ENCODE data around the gene MRGPRF.
A peak's percentile ranks its signal among the peaks of the same experiment; 100 is the strongest.
"Not testable (repeated sequence)": the region's sequence is repeated elsewhere in the genome, so short reads cannot be mapped to it uniquely, and the experiment has no call there.

MRGPRF gene

DNA sequence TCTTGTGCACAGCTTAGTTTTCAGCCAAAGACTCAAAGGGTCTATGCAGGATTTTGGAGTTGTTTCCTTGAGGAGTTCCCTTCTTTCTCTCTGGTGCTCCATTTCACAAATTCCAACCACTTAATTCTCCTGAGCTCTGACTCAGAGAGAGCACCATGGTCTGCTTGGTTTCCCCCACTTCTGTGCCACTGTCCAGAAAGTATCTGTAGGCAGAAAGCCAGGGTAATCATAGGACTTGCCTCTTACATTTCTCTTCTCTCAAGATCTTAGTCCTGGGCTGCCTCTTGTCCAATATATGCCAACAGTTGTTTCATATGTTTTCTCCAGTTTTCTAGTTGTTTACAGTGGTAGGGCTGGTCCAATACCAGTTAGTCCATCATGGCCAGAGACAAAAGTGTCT lies 25.8 kb downstream of the MRGPRF start:
- no peak for DNase-seq (ENCODE audit: low read depth)

DNA sequence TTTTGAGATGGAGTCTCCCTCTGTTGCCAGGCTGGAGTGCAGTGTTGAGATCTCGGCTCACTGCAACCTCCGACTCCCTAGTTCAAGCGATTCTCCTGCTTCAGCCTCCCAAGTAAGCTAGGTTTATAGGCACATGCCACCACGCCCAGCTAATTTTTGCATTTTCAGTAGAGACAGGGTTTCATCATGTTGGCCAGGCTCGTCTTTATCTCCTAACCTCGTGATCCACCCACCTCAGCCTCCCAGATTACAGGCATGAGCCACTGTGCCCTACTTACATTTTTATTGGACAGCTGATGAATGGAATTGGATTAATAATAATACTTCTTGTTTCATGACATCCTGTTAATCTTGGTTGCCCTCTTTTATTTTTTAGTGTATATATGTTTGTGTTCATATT lies 29.2 kb downstream of the MRGPRF start:
- DNase-seq (ENCODE audit: low read depth) = peak; percentile 64

- DNase-seq (ENCODE audit: low read depth) = no peak
These were observed 30.9 kb downstream of the MRGPRF start for GRCh38 chr11:68982134-68982533.

- no peak for DNase-seq (ENCODE audit: low read depth)
These were observed 32.3 kb downstream of the MRGPRF start, which contains the start of gene MRGPRD for GRCh38 chr11:68980776-68981065. MRGPRD (minus strand) TSS chr11:68980986; CDS start chr11:68980986, 0 bp downstream.

- DNase-seq (ENCODE audit: low read depth) = no peak
These were observed 32.9 kb downstream of the MRGPRF start for GRCh38 chr11:68979931-68980775.

DNA sequence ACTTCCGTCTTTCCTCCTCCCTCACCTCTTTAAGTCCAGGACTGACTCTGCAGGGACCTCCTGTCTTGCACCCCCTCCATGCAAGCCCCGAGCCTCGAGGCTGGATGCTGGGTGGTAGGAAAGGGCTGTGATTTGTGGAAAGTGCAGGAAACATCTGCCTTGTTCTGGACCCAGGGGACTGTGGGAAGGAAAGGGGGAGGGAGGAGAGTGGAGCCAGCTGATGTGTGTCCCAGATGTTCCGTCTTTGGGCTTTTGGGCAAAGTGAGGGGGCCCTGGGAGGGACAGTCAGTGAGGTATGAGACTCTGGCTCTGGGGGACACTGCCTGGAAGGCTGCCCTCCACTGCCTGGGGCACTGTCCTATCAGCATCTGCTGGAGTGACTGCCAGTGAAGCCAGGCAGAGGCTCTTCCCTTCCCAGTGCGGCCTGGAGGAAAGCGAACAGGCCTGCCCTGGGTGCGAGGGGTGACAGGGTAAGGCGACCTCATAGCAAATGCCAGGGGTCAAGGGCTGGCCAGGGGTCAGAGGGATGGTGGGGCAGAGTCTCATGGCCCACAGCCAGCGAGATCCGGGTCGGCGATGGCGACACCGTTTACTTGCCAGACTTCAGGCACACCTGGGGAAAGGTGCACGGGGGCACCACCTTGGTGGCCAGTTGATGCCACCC lies 34.0 kb downstream of the MRGPRF start:
- no peak for DNase-seq (ENCODE audit: low read depth)

- DNase-seq (ENCODE audit: low read depth) = no peak
These were observed 34.5 kb downstream of the MRGPRF start for GRCh38 chr11:68978626-68978930.

DNA sequence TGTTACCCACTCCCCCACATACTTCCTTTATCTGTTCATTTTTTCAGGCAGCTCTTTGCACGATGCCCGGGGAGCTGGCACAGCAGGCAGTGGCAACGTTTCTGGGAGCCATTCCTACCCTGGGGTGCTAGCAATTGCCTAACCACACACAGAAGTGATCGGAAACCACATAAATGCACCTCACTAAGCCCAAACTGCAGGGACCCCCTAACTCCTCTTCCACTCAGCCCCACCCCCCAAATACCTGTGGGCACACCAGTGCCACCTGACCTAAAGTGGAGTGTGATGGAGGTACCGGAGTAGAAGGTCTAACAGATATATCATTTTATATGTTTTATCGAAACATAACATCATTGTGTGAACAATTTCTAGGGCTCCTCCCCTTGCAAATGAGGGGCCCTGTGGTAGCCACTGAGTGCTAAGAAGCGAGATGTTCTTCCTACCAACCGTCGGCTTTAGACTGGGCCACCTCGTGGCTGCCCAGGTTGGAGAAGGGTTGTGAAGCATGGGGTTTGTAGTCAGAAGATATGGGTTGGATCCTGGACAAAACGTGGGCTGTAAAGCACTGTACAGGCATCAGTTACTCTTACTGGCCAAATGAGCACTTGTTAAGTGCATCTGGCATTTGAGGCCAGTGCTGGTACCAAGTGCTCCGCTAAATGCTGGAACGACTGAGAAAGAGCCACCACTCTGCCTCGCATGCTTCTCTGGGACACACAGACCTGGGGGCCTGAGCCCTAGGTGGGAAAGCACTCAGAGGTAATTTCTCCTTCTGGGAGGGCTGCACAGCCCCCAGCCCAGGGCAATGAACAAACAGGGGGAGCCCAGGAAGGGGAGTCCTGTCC lies 35.0 kb downstream of the MRGPRF start:
- no peak for DNase-seq (ENCODE audit: low read depth)

- no peak for DNase-seq (ENCODE audit: low read depth)
These were observed 36.5 kb downstream of the MRGPRF start for GRCh38 chr11:68976563-68976962.

DNA sequence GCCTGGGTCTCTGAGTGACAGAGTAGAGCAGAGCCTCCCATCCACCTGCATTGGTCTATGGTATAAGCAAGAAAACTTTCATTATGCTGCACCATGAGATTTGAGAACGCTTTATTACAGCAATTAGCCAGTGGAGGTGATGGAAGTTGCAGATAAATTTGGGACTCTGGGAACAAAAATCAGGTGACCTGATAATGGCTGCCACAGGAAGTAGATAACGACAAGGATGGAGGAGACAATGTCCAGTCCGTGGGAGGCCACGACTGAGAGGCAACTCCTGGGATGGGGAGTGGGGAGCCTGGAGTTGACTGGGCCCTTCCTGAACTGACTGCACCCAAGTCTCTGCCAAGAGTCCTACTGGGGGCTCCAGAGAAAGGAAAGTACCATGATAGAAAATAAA lies 37.0 kb downstream of the MRGPRF start:
- no peak for DNase-seq (ENCODE audit: low read depth)

DNA sequence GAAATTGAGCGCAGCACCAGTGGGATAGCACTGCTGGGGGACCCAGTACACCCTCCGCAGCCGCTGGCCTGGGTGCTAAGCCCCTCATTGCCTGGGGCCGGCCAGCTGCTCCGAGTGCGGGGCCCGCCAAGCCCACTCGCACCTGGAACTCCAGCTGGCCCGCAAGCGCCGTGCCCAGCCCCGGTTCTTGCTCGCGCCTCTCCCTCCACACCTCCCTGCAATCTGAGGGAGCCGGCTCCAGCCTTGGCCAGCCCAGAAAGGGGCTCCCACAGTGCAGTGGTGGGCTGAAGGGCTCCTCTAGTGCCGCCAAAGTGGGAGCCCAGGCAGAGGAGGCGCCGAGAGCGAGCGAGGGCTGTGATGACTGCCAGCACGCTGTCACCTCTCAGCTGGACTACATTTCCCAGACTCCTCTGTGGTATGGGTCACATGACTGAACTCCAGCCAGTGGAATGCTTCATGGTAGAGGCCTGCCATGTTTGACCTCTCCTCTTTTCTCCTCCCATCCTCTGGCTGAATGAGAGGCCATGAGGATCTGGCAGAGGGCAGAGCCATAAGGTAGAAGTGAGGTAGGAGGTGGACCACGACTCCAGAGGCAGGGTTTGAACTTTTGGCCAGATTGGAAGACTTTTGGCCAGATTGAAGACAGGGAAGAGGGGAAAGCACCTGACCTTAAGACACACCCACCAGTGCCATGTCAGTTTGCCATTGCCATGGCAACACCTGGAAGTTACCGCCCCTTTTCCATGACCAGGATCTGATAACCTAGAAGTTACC lies 38.4 kb downstream of the MRGPRF start:
- peak; percentile 37 for DNase-seq (ENCODE audit: low read depth)

DNA sequence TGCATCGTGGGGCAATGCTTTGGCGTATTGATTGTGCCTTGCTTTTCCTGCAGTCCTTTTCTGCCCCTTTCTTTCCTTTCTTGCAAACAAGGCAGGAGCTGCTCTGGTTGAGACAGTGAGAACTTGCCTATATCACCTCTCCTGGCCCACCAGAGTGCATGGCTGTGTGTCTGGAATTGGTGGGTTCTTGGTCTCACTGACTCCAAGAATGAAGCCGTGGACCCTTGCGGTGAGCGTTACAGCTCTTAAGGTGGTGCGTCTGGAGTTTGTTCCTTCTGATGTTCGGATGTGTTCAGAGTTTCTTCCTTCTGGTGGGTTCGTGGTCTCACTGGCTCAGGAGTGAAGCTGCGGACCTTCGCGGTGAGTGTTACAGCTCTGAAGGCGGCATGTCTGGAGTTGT lies 39.3 kb downstream of the MRGPRF start:
- DNase-seq (ENCODE audit: low read depth) = not testable (repeated sequence)

- no peak for DNase-seq (ENCODE audit: low read depth)
These were observed 39.8 kb downstream of the MRGPRF start for GRCh38 chr11:68973219-68973618.

- no peak for DNase-seq (ENCODE audit: low read depth)
These were observed 42.0 kb downstream of the MRGPRF start for GRCh38 chr11:68970921-68971636.

GRCh38 chr11:68969386-68969785 lies 43.7 kb downstream of the MRGPRF start:
- DNase-seq (ENCODE audit: low read depth) = no peak

DNA sequence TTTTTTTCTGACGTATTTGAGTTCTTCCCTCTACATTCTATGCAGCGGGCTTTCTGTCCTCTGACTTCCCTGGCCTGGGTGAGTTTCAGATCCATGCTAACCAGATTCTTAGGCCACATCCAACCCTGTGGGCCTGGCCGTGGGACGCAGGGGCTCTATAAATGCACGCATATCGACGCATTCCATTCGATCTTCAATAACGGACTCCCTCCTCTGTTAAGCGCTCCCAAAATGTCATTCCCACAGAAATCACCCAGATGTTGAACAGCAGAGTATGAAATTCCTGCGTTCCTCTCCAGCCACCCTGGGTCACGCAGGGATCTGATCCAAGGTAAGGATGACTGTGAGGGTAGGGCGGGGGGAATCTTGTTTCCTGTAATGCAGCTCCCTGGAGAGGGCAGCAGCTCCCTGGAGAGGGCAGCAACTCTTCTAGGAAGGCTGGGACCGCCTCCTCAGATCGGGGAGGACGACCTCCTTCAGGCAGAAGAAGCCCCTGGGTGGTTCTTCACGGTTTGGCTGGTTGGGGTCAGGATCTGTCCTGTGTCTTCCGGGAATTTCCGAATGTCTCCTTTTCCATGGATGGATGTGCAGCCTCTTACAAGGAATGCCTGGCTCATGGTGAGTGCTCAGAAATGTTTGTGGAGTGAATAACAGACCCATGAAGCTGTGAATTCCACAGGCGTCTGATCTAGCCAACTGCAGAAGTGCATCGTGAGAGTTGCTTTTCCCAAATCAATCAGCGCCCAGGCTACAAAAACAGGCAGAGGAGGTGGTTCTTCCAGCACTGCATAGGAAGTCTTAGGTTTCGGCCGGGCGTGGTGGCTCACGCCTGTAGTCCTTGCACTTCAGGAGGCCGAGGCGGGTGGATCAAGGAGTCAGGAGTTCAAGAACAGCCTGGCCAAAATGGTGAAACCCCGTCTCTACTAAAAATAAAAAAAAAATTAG lies 44.5 kb downstream of the MRGPRF start:
- DNase-seq (ENCODE audit: low read depth) = no peak

DNA sequence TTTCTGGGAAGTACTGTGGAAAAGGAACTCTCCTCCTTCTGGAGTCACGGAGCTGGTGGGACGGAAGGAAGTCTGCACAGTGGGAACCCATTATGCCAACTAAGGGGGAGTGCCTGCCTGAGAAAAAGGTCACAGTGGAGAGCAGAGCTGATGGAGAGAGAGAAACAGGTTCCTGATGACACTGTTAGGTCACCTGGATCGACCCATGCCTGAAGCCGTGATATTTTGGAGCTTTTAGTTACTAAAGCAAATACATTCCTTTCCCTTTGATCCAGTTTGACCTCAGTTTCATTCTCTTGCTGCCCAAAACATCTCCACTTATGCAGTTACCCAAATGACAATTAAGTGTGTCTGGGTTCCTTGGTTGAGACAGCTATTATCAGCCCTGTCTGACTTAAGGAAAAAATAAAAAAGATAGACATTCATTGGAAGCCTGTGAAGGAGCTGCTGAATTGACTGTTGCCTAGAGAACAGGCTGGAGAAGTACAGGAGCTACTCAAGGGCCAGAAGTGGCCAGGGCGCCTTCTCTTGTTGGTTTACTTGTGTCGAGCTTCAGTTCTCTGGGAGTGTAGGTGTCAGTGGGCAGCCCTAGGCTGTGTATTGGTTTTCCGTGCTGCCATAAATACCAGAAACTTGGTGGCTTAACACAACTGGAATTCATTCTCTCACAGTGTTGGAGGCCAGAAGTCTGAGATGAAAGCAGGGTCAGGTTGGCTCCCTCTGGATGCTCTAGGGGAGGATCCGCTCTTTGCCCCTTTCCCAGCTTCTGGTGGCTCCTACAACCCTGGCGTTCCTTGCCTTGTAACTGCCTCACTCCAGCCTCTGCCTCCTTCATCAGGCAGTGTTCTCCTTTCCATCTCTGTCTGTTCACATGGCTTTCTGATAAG lies 45.9 kb downstream of the MRGPRF start:
- DNase-seq (ENCODE audit: low read depth) = no peak

- no peak for DNase-seq (ENCODE audit: low read depth)
These were observed 46.9 kb downstream of the MRGPRF start for GRCh38 chr11:68965901-68966853.

Data from amniotic epithelial cell (primary cell).